Measurements from ENCODE around the gene ASAP3. TPM values are rescaled to one million over a fixed set of nuclear protein-coding genes. Genes with fewer than 3 reads are reported as not detected.
A peak's percentile ranks its signal among the peaks of the same experiment; 100 is the strongest.

ASAP3 gene
- total RNA-seq, 1 donor: 107 TPM

DNA sequence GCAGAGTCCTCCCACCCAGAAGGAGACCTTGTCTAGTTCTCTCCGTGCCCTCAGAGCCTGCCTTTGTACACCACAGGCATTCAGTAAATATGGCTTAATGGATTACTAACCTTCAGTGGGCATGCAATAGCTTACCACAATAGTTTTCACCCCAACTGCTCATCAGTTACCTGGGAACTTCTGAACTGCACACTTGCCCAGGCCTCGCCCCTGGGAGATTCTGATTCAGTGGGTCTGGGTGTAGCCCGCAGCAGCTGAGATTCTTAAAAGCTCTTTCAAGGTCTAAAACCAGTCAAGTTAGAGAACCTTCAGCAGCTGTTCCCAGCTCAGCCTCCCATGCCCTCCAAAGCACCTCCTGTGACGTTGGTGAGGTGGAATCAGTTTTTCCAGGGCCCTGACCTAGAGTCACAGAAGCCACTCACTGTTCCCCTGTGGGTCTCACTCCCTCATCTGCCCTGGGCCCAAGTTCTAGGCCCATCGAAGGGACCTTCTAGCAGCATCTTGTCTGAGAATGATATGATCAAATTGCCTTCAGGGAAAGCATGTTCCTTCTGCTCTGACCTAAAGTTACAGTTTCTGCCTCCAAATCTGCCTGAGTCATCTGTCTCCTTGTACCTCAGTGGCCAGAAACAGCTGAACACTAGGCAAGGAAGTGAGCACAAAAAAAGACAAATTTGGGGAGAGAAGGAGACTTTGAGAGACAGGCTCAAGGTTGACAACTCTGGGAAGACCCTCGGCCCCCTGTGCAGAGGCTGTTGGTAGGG lies 10.8 kb downstream of the ASAP3 start:
- H3K27ac ChIP-seq (ENCODE audit: low read depth, low read length): peak overlapping the region; percentile 56

DNA sequence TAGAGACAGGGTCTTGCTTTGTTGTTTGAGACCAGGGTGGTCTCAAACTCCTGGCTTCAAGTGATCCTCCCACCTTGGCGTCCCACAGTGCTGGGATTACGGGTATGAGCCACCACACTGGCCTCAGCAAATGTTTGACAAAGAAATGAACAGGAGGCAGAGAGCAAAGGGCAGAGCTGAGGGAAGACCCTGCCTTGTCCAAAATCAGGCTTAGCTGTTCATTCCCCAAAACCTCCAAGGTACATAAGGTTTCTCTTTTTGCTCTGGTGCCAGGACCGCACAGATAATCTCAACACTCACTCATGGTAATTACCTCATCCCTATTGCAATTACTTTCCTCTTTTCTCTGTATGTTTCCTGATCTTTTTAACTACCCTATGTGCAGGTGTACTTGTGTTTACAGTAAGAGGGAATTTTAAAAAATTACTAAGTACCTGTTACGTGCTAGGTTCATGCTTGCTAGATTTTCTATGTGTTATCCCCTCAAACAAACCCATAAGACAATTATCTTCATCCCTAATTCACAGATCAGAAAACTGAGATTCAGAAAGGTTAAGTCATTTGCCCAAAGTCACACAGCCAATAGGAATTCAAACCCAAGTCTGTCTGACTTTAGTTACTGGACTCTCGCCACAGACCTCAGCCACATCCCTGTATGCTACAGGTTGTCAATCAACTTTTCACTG lies 11.5 kb downstream of the ASAP3 start:
- peak overlapping the region; percentile 56 for H3K27ac ChIP-seq (ENCODE audit: low read depth, low read length)
- TF ChIP-seq, protein P1, sequence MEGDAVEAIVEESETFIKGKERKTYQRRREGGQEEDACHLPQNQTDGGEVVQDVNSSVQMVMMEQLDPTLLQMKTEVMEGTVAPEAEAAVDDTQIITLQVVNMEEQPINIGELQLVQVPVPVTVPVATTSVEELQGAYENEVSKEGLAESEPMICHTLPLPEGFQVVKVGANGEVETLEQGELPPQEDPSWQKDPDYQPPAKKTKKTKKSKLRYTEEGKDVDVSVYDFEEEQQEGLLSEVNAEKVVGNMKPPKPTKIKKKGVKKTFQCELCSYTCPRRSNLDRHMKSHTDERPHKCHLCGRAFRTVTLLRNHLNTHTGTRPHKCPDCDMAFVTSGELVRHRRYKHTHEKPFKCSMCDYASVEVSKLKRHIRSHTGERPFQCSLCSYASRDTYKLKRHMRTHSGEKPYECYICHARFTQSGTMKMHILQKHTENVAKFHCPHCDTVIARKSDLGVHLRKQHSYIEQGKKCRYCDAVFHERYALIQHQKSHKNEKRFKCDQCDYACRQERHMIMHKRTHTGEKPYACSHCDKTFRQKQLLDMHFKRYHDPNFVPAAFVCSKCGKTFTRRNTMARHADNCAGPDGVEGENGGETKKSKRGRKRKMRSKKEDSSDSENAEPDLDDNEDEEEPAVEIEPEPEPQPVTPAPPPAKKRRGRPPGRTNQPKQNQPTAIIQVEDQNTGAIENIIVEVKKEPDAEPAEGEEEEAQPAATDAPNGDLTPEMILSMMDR (IDR thresholded peaks at IDR 0.05; ENCODE audit: extremely low read depth, low read depth, low read length): no peak
- H3K4me3 ChIP-seq (ENCODE audit: insufficient read depth, low read length): no peak overlapping the region
- H3K79me2 ChIP-seq (ENCODE audit: insufficient read depth, low read length): peaks cover 13% of the 10 kb centered on the region
- H3K4me2 ChIP-seq (ENCODE audit: insufficient read depth, low read length): no peak overlapping the region
- H3K27me3 ChIP-seq (ENCODE audit: insufficient read depth, low read length): no peaks in the 10 kb centered on the region
- DNase-seq (ENCODE audit: insufficient read length, low spot score, missing footprints): no peak
- no peak overlapping the region for H2AFZ ChIP-seq (ENCODE audit: low read length)
- H3K9me3 ChIP-seq (ENCODE audit: low read depth, low read length): no peaks in the 10 kb centered on the region
- peaks cover 54% of the 10 kb centered on the region for H3K4me1 ChIP-seq (ENCODE audit: insufficient read depth, low read length)
- no peaks in the 10 kb centered on the region for H3K36me3 ChIP-seq (ENCODE audit: insufficient read depth, low read length)
- peaks cover 11% of the 10 kb centered on the region for H4K20me1 ChIP-seq (ENCODE audit: insufficient read depth, low read length)

More for the DNA sequence above, 10.8 kb downstream of the ASAP3 start:
- Histone ChIP-seq H3K27me3 (ENCODE audit: insufficient read depth, low read length) (no peaks in the 10 kb centered on the region), H3K4me3 (ENCODE audit: insufficient read depth, low read length) (no peak overlapping the region), H3K9me3 (ENCODE audit: low read depth, low read length) (no peaks in the 10 kb centered on the region), H3K4me1 (ENCODE audit: insufficient read depth, low read length) (peaks cover 54% of the 10 kb centered on the region), H3K36me3 (ENCODE audit: insufficient read depth, low read length) (no peaks in the 10 kb centered on the region), H4K20me1 (ENCODE audit: insufficient read depth, low read length) (peaks cover 11% of the 10 kb centered on the region), H3K79me2 (ENCODE audit: insufficient read depth, low read length) (peaks cover 10% of the 10 kb centered on the region), H2AFZ (ENCODE audit: low read length) (no peak overlapping the region), H3K4me2 (ENCODE audit: insufficient read depth, low read length) (peak overlapping the region; percentile 20)
- TF ChIP-seq, protein P1 (IDR thresholded peaks at IDR 0.05; ENCODE audit: extremely low read depth, low read depth, low read length): no peak
- DNase-seq (ENCODE audit: insufficient read length, low spot score, missing footprints): peak; percentile 58

DNA sequence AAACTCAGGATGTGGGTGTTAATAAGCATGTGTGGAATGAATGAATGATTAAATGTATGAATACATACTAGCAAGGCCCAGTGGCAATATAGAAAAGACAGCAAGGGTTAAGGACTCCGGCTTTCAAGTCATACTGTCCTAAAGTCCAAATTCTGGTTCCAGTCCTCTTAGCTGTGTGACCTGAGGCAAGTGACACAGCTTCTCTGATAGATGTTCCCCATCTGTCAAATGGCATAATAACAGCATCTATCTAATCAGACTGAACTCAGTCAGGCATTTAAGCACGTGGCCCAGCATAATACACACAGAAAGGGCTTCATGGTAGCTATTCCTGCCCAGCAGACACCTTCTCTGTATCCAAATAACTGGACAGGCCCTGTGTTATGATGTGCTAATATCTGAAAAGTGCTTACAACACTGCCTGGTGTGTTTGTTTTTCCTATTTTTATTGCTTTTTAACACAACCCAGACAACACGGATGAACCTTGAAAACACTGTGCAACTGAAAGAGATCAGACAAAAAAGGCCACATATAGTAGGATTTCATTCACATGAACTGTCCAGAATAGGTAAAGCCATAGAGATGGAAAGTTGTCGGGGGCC lies 12.4 kb downstream of the ASAP3 start:
- Histone ChIP-seq H4K20me1 (ENCODE audit: insufficient read depth, low read length) (peaks cover 10% of the 10 kb centered on the region), H2AFZ (ENCODE audit: low read length) (no peak overlapping the region), H3K4me2 (ENCODE audit: insufficient read depth, low read length) (no peak overlapping the region), H3K27me3 (ENCODE audit: insufficient read depth, low read length) (no peaks in the 10 kb centered on the region), H3K36me3 (ENCODE audit: insufficient read depth, low read length) (no peaks in the 10 kb centered on the region), H3K79me2 (ENCODE audit: insufficient read depth, low read length) (peaks cover 13% of the 10 kb centered on the region), H3K4me3 (ENCODE audit: insufficient read depth, low read length) (no peak overlapping the region), H3K27ac (ENCODE audit: low read depth, low read length) (no peak overlapping the region), H3K9me3 (ENCODE audit: low read depth, low read length) (no peaks in the 10 kb centered on the region), H3K4me1 (ENCODE audit: insufficient read depth, low read length) (peaks cover 54% of the 10 kb centered on the region)
- no peak for DNase-seq (ENCODE audit: insufficient read length, low spot score, missing footprints)
- TF ChIP-seq, protein P1 (IDR thresholded peaks at IDR 0.05; ENCODE audit: extremely low read depth, low read depth, low read length): no peak
